ENCODE measurements around the gene UBE2O. TPM values are rescaled to one million over a fixed set of nuclear protein-coding genes. Genes with fewer than 3 reads are reported as not detected.

UBE2O gene
- total and polyA plus RNA-seq, 2 experiments from 2014 or later: 30.4 to 79.4 TPM

- Mint-ChIP-seq H3K27ac (peak overlapping the region; percentile 21; the same call in 1 of the 2 replicates), H3K4me1 (peaks cover 72% of the 10 kb centered on the region), H3K27me3 (ENCODE audit: insufficient read depth, low read depth, poor library complexity) (peaks cover 13% of the 10 kb centered on the region), H3K9me3 (peaks cover 3% of the 10 kb centered on the region; the same call in 1 of the 3 replicates), H3K36me3 (ENCODE audit: low read depth) (no peaks in the 10 kb centered on the region), H3K4me3 (peak overlapping the region; percentile 17; the same call in 1 of the 3 replicates)
- peak overlapping the region; percentile 68; the same call in 1 of the 2 replicates for H3K4me2 ChIP-seq
- peaks cover 73% of the 10 kb centered on the region for H3K4me1 ChIP-seq (ENCODE audit: insufficient read depth)
- no peak overlapping the region for H2AFZ ChIP-seq
- peaks cover 23% of the 10 kb centered on the region for H3F3A ChIP-seq (replicated peaks; ENCODE audit: low read depth)
- H3K27me3 ChIP-seq (ENCODE audit: insufficient read depth): no peaks in the 10 kb centered on the region
- no peak overlapping the region for H3K4me3 ChIP-seq
- peaks cover 77% of the 10 kb centered on the region for H3K79me2 ChIP-seq (replicated peaks; ENCODE audit: insufficient read depth)
- H3K9me2 ChIP-seq (ENCODE audit: insufficient read depth): no peaks in the 10 kb centered on the region
- H3K27ac ChIP-seq (ENCODE audit: low read depth): peak overlapping the region; percentile 65
- H4K20me1 ChIP-seq (replicated peaks; ENCODE audit: insufficient read depth): peaks cover 34% of the 10 kb centered on the region
- TF ChIP-seq NANOG (IDR thresholded peaks at IDR 0.05; ENCODE audit: borderline replicate concordance) (no peak), POLR2AphosphoS5 (IDR thresholded peaks at IDR 0.05; ENCODE audit: low read depth) (no peak), CREB1 (CRISPR knock-in tag; IDR thresholded peaks at IDR 0.05; ENCODE audit: low read depth) (no peak), ZNF462 (CRISPR knock-in tag; IDR thresholded peaks at IDR 0.05) (no peak), JUNB (IDR thresholded peaks at IDR 0.05; ENCODE audit: unreplicated experiment) (no peak), ETS1 (IDR thresholded peaks at IDR 0.05) (no peak), EZH2phosphoT487 (IDR thresholded peaks at IDR 0.05; ENCODE audit: unreplicated experiment) (no peak), REST (IDR thresholded peaks at IDR 0.05; ENCODE audit: unreplicated experiment) (no peak), EZH2 (IDR thresholded peaks at IDR 0.05; ENCODE audit: low read depth, unreplicated experiment) (no peak), CTCF (conservative IDR thresholded peaks at IDR 0.05; ENCODE audit: low read depth in 2 of 2) (no peak), STAT1 (IDR thresholded peaks at IDR 0.05; ENCODE audit: unreplicated experiment) (no peak), ZNF331 (CRISPR knock-in tag; IDR thresholded peaks at IDR 0.05; ENCODE audit: low read depth) (no peak), ZNF114 (CRISPR knock-in tag; IDR thresholded peaks at IDR 0.05) (no peak)
- DNase-seq (ENCODE audit: low spot score) (no peak), ATAC-seq (no peak)
- no peaks in the 10 kb centered on the region for H3K36me3 ChIP-seq (ENCODE audit: insufficient read depth)
These were observed 3.8 kb downstream of the UBE2O start for GRCh38 chr17:76449126-76449525.

Data from GM23338 (cell line).